HTR-8/SVneo (cell line): Measurements from ENCODE around the gene NOL4L.
A peak's percentile ranks its signal among the peaks of the same experiment; 100 is the strongest.
"Not testable (repeated sequence)": the region's sequence is repeated elsewhere in the genome, so short reads cannot be mapped to it uniquely, and the experiment has no call there.

Source experiments
- DNase-seq: peaks from one replicate; pipeline ENCODE4 v3.0.0; 2011; ENCODE audit warnings: low spot score, mixed read lengths; ENCODE audit not compliant: insufficient read length
- FAIRE-seq: peaks from 2 replicates; lab custom pipeline; 2011; peaks lifted over from hg19 to GRCh38; lab: Jason Lieb, UNC

The NOL4L gene

GRCh38 chr20:32580219-32580969, 4.7 kb downstream of the NOL4L start:
- no peak for DNase-seq
- FAIRE-seq = no peak

DNA sequence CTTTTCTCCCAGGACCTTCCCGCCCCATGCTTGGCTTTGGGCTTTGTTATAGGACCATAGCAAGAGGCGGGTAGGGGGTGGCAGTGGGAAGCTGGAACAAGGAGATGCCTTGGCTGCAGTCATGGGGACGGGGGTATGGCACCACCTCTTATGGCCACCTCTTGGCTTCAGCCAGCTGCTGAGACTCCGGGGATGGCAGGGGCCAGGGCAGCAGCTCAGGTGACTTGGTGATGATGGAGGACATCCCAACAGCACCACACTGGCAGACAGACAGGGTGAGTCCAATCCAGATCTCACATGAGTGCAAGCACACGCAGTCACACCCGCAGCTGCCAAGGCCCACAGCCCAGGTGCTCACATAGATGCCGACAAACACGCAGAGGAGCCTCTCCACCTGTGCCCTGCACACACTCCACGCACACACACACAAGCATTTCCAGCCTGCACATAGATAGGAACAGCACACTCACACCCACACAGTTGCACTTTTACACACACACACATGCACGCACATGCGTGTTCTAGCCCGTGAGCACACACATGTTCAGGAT, 6.2 kb downstream of the NOL4L start:
- no peak for DNase-seq
- FAIRE-seq = peak; percentile 85

DNA sequence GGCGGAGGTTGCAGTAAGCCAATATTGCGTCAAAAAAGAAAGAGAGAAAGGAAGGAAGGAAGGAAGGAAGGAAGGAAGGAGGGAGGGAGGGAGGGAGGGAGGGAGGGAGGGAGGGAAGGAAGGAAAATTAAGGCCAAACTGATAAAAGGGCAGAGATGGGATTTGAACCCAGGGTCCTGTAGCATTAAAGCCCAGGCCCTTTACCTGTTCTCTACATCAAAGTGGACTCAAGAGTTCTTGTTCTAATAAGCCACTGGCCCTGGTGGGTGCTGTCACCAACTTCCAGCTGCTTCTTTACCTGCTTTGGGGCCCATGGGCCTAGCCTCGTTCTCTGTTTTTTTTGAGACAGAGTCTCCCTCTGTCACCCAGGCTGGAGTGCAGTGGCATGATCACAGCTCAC, 7.1 kb downstream of the NOL4L start:
- not testable (repeated sequence) for DNase-seq, FAIRE-seq

DNA sequence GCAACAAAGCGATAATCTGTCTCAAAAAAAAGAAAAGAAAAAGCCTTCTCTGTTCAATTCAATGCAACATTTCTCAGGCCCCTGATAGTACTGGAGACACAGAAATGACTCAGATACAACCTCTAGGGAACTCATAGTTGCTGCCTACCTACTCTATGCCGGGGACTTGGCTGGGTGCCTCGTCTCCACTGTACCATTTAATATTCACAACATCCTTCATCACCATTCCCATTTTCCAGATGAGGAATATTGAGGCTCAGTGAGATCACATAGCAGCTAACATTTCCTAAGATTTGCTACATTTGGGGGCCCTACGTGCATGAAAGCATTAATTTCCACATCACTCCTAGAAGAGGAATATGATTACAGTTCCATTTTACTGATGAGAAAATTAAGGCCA, 7.5 kb downstream of the NOL4L start:
- FAIRE-seq (no peak), DNase-seq (no peak)

GRCh38 chr20:32577023-32577422, 8.1 kb downstream of the NOL4L start:
- FAIRE-seq (no peak), DNase-seq (no peak)

DNA sequence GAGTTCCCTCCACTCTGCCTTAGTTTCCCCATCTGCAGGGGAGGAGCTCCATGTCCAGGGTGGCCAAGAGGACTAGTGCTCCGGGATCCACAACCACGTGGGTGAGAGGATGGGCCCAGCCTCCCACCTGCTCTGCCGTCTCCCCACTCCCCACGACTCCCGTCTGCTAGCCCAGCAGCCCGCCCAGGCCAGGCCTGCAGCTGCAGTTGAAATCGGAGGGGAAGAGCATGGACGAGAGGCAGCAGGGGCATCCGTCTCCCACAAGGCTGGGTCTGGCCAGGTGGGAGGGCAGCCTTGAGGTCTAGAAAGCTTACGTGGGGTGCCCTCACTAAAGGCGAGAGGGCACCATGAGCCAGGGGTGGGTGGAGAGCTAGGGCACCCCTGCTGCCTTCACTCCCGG, 8.6 kb downstream of the NOL4L start:
- DNase-seq = no peak
- no peak for FAIRE-seq

DNA sequence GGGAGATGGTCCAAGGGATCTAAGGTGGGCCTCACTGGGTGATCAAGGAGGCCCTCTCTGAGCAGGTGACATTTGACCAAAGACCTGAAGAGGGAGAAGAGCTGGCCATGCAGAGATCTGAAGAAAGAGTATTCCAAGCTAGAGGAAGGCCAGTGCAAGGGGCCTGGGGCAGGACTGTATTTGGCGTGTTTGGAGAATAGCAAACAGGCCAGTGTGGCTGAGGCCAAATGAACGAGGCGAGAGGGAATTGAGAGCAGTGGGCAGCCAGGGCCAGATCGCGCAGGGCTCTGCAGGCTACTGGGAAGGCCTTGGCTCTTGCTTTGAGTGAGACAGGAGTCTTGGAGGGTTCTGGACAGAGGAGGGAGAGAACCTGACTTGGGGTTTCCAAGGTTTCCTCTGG, 9.3 kb downstream of the NOL4L start:
- DNase-seq = no peak
- FAIRE-seq = no peak

- no peak for FAIRE-seq
- DNase-seq = no peak
Measured at GRCh38 chr20:32575227-32575581, 9.9 kb downstream of the NOL4L start.

- peak; percentile 89 for DNase-seq
- peak; percentile 87 for FAIRE-seq
Measured at GRCh38 chr20:32574296-32575226, 10.6 kb downstream of the NOL4L start.

- FAIRE-seq (no peak), DNase-seq (no peak)
Measured at GRCh38 chr20:32573167-32573851, 11.8 kb downstream of the NOL4L start.

GRCh38 chr20:32572271-32572968, 12.7 kb downstream of the NOL4L start:
- DNase-seq = no peak
- FAIRE-seq = no peak

DNA sequence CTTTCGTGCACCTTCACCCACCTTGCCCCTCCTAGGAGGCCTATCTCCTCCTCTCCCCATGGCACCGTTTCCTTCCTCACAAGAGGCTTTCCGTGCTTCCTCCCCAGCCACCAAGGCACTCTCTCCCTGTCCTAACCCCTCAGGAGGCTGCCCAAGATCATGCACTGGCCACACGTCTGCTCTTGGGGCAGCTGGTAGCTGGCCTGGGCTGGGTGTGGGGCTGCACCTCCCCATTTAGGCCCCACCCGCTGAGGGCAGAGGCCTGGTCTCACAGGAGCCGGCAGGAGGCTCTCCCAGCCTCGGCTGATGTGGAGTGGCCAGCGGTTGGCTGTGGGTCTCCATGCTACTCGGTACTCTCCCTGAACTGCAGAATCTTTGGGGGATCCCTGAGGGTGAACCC, 13.6 kb downstream of the NOL4L start:
- DNase-seq = no peak
- FAIRE-seq = no peak

DNA sequence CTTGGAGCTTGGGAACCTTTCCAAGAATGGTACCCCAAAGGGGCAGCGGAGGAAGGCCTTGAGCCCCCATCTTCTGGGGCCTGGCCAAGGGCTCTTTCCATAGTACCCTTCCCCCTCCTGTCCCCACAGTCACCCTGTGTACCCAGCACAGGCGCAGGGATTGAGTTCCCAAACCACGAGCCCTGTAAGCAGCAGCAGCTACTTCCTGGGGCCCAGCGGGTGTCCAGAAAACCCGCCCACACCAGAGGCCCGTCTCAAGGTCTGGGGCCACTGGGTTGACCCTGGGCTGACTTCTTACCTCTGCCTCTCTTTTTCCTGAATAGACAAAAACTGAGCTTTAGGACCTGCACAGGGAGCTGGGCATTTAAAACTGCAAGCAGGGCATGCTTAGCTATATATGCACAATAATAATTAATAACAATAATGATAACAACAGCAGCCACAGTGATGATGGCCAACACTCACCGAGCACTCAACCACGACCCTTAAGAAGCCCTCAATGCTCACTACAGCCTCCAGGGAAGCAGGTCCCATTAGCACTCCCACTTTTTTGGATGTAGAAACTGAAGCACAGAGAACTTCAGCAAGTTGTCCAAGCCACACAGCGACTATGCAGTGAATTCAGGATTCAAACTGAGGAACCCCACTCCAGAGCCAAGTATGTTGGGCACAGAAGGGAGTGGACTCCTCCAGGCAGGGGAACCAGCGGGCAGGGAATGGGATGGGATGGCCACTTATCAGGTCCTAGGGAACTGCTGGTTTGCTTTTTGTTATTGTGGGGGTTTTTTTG, 14.5 kb downstream of the NOL4L start:
- FAIRE-seq = no peak
- DNase-seq = no peak

DNA sequence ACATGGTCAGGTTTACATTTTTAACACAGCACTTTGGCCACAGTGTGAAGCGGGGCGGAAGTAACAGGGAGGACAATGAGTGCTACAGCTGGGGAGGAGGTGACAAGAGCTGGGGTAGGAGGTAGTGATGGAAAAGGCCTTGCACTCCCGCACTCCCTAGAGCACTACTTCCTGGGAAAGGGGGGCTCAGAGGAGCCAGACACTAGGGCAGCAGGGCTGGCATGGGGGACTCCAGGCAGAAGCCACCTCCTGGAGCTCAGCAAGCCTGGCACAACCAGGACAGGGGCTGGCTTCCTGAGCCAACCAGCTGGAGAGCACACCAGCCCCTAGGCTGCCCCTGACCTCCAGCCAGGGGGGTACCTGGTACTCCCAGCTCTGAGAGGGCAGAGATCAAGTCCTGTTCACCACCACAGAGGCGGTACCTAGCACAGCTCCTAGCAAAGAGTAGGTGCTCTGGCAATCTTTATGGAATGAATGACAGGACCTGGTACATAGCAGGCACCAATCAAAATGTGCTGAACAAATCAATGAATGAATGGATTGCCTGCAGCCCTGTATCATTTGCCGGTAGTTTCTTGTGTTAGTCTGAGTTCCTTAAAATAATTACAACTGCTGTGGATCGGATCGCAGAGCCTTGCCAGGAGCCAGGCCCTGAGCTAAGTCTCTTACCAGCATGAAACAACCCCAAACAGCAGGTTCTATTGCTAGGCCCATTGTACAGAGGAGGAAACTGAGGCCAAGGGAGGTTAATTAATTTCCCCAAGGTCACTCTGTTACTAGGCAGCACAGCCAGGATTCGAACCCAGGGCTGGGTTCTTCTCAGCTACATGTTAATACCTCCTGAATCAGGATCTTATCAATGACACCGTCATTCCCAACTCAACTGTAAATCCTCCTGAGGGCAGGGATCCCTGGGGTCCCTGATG, 15.5 kb downstream of the NOL4L start:
- DNase-seq = no peak
- no peak for FAIRE-seq

DNA sequence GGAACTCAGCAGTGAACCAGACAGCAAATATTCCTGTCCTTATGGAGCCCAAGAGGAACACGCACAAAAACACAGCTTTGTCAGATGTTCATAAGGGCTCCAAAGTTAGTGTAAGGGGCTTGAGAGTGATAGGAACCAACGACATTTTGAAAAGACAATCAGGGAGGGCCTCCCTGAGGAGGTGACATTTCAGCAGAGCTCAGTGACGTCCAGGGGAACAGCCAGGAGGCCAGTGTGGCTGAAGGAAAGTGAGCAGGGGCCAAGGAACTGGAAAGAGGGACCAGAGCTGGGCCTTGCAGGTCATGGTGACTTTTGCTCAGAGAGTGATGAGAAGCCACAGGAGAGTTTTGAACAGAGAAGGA, 16.1 kb downstream of the NOL4L start:
- FAIRE-seq (no peak), DNase-seq (no peak)

GRCh38 chr20:32567384-32568178, 17.6 kb downstream of the NOL4L start:
- DNase-seq = no peak
- peak; percentile 97 for FAIRE-seq
